Measurements from ENCODE around the gene DOK7.

The DOK7 gene

GRCh38 chr4:3475041-3475712, 12.1 kb downstream of the DOK7 start:
- no peaks in the 10 kb centered on the region for H3K9me3 ChIP-seq (ENCODE audit: severe bottlenecking)
- no peak overlapping the region for H3K4me3 ChIP-seq (ENCODE audit: severe bottlenecking)
- no peak for TF ChIP-seq CTCF (IDR thresholded peaks at IDR 0.05; ENCODE audit: poor library complexity, severe bottlenecking)
- peaks cover 8% of the 10 kb centered on the region for H3K27me3 ChIP-seq (ENCODE audit: insufficient read depth, poor library complexity, severe bottlenecking)
- DNase-seq (ENCODE audit: low spot score) (no peak), ATAC-seq (ENCODE audit: low read depth) (no peak)
- H3K4me1 ChIP-seq (ENCODE audit: insufficient read depth, poor library complexity, severe bottlenecking), result peaks cover 4% of the 10 kb centered on the region
- H3K36me3 ChIP-seq (ENCODE audit: low read depth), result no peaks in the 10 kb centered on the region
- H3K27ac ChIP-seq (ENCODE audit: poor library complexity, severe bottlenecking), result no peak overlapping the region

- DNase-seq (ENCODE audit: low spot score), result no peak
- H3K27me3 ChIP-seq (ENCODE audit: insufficient read depth, poor library complexity, severe bottlenecking), result peaks cover 8% of the 10 kb centered on the region
These were observed 12.7 kb downstream of the DOK7 start for GRCh38 chr4:3475713-3476260.

GRCh38 chr4:3476341-3476747, 13.2 kb downstream of the DOK7 start:
- H3K27ac ChIP-seq (ENCODE audit: poor library complexity, severe bottlenecking), result no peak overlapping the region
- ATAC-seq (ENCODE audit: low read depth), result no peak
- no peaks in the 10 kb centered on the region for H3K9me3 ChIP-seq (ENCODE audit: severe bottlenecking)
- H3K4me3 ChIP-seq (ENCODE audit: severe bottlenecking), result no peak overlapping the region
- no peak for TF ChIP-seq CTCF (IDR thresholded peaks at IDR 0.05; ENCODE audit: poor library complexity, severe bottlenecking)
- H3K36me3 ChIP-seq (ENCODE audit: low read depth), result no peaks in the 10 kb centered on the region
- H3K4me1 ChIP-seq (ENCODE audit: insufficient read depth, poor library complexity, severe bottlenecking), result no peaks in the 10 kb centered on the region
- no peak for DNase-seq (ENCODE audit: low spot score)
- H3K27me3 ChIP-seq (ENCODE audit: insufficient read depth, poor library complexity, severe bottlenecking), result peaks cover 8% of the 10 kb centered on the region

More at GRCh38 chr4:3475713-3476260, 12.7 kb downstream of the DOK7 start:
- H3K4me1 ChIP-seq (ENCODE audit: insufficient read depth, poor library complexity, severe bottlenecking), result no peaks in the 10 kb centered on the region
- TF ChIP-seq CTCF (IDR thresholded peaks at IDR 0.05; ENCODE audit: poor library complexity, severe bottlenecking), result no peak
- no peaks in the 10 kb centered on the region for H3K36me3 ChIP-seq (ENCODE audit: low read depth)
- no peak overlapping the region for H3K4me3 ChIP-seq (ENCODE audit: severe bottlenecking)
- H3K9me3 ChIP-seq (ENCODE audit: severe bottlenecking), result no peaks in the 10 kb centered on the region
- no peak for ATAC-seq (ENCODE audit: low read depth)
- no peak overlapping the region for H3K27ac ChIP-seq (ENCODE audit: poor library complexity, severe bottlenecking)

- ATAC-seq (ENCODE audit: low read depth) (no peak), DNase-seq (ENCODE audit: low spot score) (no peak)
- TF ChIP-seq CTCF (IDR thresholded peaks at IDR 0.05; ENCODE audit: poor library complexity, severe bottlenecking), result no peak
- peaks cover 4% of the 10 kb centered on the region for H3K27me3 ChIP-seq (ENCODE audit: insufficient read depth, poor library complexity, severe bottlenecking)
- H3K27ac ChIP-seq (ENCODE audit: poor library complexity, severe bottlenecking), result no peak overlapping the region
- no peaks in the 10 kb centered on the region for H3K4me1 ChIP-seq (ENCODE audit: insufficient read depth, poor library complexity, severe bottlenecking)
- no peaks in the 10 kb centered on the region for H3K36me3 ChIP-seq (ENCODE audit: low read depth)
- H3K4me3 ChIP-seq (ENCODE audit: severe bottlenecking), result no peak overlapping the region
- no peaks in the 10 kb centered on the region for H3K9me3 ChIP-seq (ENCODE audit: severe bottlenecking)
These were observed 14.0 kb downstream of the DOK7 start for GRCh38 chr4:3476936-3477749.

All from RWPE2 (cell line).